ENCODE results near the gene TRAIP.

DNA sequence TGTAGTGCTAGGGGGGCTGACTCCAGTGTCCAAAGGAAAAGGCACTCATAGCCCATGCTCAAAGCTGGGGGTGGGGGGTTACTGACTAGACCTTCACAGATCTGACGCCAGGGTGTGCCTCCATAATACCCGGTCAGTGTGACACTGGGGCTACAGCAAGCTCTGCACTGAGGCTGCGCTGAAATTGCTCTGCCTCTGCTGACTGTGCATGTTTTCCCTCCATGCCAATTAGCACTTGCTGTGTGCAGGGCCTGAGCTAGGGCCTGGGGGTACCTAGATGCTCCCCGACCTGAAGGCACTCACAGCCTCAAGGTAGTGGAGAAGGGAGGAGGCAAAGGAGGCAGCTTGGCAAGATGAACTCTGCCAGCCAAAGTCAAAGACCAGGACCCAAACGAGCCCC lies 8.1 kb upstream of the TRAIP start:
- TF ChIP-seq, protein P1, sequence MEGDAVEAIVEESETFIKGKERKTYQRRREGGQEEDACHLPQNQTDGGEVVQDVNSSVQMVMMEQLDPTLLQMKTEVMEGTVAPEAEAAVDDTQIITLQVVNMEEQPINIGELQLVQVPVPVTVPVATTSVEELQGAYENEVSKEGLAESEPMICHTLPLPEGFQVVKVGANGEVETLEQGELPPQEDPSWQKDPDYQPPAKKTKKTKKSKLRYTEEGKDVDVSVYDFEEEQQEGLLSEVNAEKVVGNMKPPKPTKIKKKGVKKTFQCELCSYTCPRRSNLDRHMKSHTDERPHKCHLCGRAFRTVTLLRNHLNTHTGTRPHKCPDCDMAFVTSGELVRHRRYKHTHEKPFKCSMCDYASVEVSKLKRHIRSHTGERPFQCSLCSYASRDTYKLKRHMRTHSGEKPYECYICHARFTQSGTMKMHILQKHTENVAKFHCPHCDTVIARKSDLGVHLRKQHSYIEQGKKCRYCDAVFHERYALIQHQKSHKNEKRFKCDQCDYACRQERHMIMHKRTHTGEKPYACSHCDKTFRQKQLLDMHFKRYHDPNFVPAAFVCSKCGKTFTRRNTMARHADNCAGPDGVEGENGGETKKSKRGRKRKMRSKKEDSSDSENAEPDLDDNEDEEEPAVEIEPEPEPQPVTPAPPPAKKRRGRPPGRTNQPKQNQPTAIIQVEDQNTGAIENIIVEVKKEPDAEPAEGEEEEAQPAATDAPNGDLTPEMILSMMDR (conservative IDR thresholded peaks at IDR 0.05): no peak
- no peak for TF ChIP-seq ZFX (IDR thresholded peaks at IDR 0.05)
